ENCODE results near the gene ZNF718.

DNA sequence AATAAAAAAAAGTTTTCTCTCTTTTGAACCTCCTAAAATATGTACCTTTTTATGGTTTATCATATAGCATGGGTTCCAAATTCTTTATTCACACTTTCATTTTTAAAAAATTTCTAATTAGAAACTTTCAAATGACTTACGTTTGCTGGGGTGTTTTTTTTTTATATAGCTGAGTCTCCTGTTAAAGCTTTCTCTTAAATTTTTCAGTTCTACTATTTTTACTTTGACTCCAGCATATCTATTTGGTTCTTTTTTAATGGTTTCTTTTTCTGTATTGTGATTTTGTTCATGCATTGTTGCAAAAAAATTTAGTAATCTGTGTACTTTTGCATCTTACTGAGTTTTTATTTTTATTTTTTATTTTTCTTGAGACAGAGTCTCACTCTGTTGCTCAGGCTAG is 22.3 kb downstream of the ZNF718 start:
- TF ChIP-seq, protein P1, sequence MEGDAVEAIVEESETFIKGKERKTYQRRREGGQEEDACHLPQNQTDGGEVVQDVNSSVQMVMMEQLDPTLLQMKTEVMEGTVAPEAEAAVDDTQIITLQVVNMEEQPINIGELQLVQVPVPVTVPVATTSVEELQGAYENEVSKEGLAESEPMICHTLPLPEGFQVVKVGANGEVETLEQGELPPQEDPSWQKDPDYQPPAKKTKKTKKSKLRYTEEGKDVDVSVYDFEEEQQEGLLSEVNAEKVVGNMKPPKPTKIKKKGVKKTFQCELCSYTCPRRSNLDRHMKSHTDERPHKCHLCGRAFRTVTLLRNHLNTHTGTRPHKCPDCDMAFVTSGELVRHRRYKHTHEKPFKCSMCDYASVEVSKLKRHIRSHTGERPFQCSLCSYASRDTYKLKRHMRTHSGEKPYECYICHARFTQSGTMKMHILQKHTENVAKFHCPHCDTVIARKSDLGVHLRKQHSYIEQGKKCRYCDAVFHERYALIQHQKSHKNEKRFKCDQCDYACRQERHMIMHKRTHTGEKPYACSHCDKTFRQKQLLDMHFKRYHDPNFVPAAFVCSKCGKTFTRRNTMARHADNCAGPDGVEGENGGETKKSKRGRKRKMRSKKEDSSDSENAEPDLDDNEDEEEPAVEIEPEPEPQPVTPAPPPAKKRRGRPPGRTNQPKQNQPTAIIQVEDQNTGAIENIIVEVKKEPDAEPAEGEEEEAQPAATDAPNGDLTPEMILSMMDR (IDR thresholded peaks at IDR 0.05): no peak
- no peak for TF ChIP-seq EP300 (IDR thresholded peaks at IDR 0.05)

Data from gastroesophageal sphincter (tissue), 3 donors.